WTC11 (cell line): ENCODE measurements around the gene ZNF326. TPM values are rescaled to one million over a fixed set of nuclear protein-coding genes. Genes with fewer than 3 reads are reported as not detected.

ENCODE experiments used
- ATAC-seq: fragments of 200-7000 bp; cut with Tn5 transposase; 2 replicates; pipeline ENCODE4 v1.10.0; 2021; ENCODE audit warnings: mild to moderate bottlenecking, moderate library complexity
- CTCF ChIA-PET: fragments of 300-600 bp; sonication (Branson Sonifier 250); formaldehyde crosslinking; loops from one replicate; lab custom pipeline; 2021; ENCODE audit warnings: antibody characterized with exemption; lab: Charles Lee
- POLR2A ChIA-PET: fragments of 350-600 bp; sonication (Branson Sonifier 250); formaldehyde crosslinking; loops from one replicate; lab custom pipeline; 2021; ENCODE audit warnings: antibody characterized with exemption; lab: Charles Lee
- DNase-seq: peaks from one replicate; pipeline ENCODE4 v3.0.0; 2021; ENCODE audit warnings: low spot score
- H3K27ac Mint-ChIP-seq: 2 replicates; pipeline ENCODE4 v1.8.0; 2021; ENCODE audit warnings: mixed read lengths
- H3K27me3 Mint-ChIP-seq: 2 replicates; pipeline ENCODE4 v1.8.0; 2021; ENCODE audit warnings: low read depth, mild to moderate bottlenecking, moderate library complexity, mixed read lengths
- H3K36me3 Mint-ChIP-seq: 2 replicates; pipeline ENCODE4 v1.8.0; 2021; ENCODE audit warnings: mixed read lengths
- H3K4me1 Mint-ChIP-seq: 2 replicates; pipeline ENCODE4 v1.8.0; 2022; ENCODE audit warnings: mixed read lengths
- H3K4me3 Mint-ChIP-seq: 2 replicates; pipeline ENCODE4 v1.8.0; 2021; ENCODE audit warnings: mild to moderate bottlenecking, moderate library complexity, mixed read lengths
- H3K9me3 Mint-ChIP-seq: 2 replicates; pipeline ENCODE4 v1.8.0; 2021; ENCODE audit warnings: mixed read lengths
- HMGA2 ChIP-seq: fragments of 250-450 bp; sonication (Bioruptor Pico); IDR thresholded peaks from 2 replicates; pipeline ENCODE4 v1.4.0; 2021; ENCODE audit warnings: mild to moderate bottlenecking, moderate library complexity
- MXD4 ChIP-seq: fragments of 250-450 bp; sonication (Bioruptor Pico); IDR thresholded peaks from 2 replicates; pipeline ENCODE4 v1.8.0; 2021; ENCODE audit warnings: mild to moderate bottlenecking, moderate library complexity, borderline replicate concordance
- PRRX2 ChIP-seq: fragments of 250-450 bp; sonication (Bioruptor Pico); IDR thresholded peaks from 2 replicates; pipeline ENCODE4 v1.8.0; 2021; ENCODE audit warnings: mild to moderate bottlenecking
- SMAD3 ChIP-seq: sonication (generic); formaldehyde crosslinking; IDR thresholded peaks from 2 replicates; pipeline ENCODE4 v1.8.0; 2022; ENCODE audit warnings: missing genetic modification reagents, mild to moderate bottlenecking, borderline replicate concordance
- SMAD4 ChIP-seq: sonication (generic); formaldehyde crosslinking; IDR thresholded peaks from 2 replicates; pipeline ENCODE4 v1.8.0; 2022; ENCODE audit warnings: mild to moderate bottlenecking, missing genetic modification reagents
- TEAD1 ChIP-seq: sonication (generic); formaldehyde crosslinking; IDR thresholded peaks from 2 replicates; pipeline ENCODE4 v1.8.0; 2022; ENCODE audit warnings: mild to moderate bottlenecking, missing genetic modification reagents
- ZNF121 ChIP-seq: sonication (generic); formaldehyde crosslinking; IDR thresholded peaks from 2 replicates; pipeline ENCODE4 v1.8.0; 2023; ENCODE audit warnings: missing genetic modification reagents
- ZNF232 ChIP-seq: sonication (generic); formaldehyde crosslinking; IDR thresholded peaks from 2 replicates; pipeline ENCODE4 v1.8.0; 2022; ENCODE audit warnings: mild to moderate bottlenecking, missing genetic modification reagents
- ZNF396 ChIP-seq: fragments of 250-450 bp; sonication (Bioruptor Pico); IDR thresholded peaks from 2 replicates; pipeline ENCODE4 v1.8.0; 2021; ENCODE audit warnings: mild to moderate bottlenecking, moderate library complexity, borderline replicate concordance
- total RNA-seq: library from RNA; stranded (reverse); gene quantifications from 3 replicates; pipeline ENCODE4 v1.2.3, GENCODE V29; 2021
- TF ChIP-seq, protein P1 (sequence below): sonication (generic); formaldehyde crosslinking; IDR thresholded peaks from 2 replicates; pipeline ENCODE4 v1.8.1; 2022; ENCODE audit warnings: low read depth, mild to moderate bottlenecking, moderate library complexity, missing genetic modification reagents, borderline replicate concordance
- TF ChIP-seq, protein P2 (sequence below): sonication (generic); formaldehyde crosslinking; IDR thresholded peaks from 2 replicates; pipeline ENCODE4 v1.8.1; 2022; ENCODE audit warnings: mild to moderate bottlenecking, missing genetic modification reagents, moderate library complexity, borderline replicate concordance

Gene ZNF326
- total RNA-seq, 1 experiment from 2014 or later: 32.7 TPM

DNA sequence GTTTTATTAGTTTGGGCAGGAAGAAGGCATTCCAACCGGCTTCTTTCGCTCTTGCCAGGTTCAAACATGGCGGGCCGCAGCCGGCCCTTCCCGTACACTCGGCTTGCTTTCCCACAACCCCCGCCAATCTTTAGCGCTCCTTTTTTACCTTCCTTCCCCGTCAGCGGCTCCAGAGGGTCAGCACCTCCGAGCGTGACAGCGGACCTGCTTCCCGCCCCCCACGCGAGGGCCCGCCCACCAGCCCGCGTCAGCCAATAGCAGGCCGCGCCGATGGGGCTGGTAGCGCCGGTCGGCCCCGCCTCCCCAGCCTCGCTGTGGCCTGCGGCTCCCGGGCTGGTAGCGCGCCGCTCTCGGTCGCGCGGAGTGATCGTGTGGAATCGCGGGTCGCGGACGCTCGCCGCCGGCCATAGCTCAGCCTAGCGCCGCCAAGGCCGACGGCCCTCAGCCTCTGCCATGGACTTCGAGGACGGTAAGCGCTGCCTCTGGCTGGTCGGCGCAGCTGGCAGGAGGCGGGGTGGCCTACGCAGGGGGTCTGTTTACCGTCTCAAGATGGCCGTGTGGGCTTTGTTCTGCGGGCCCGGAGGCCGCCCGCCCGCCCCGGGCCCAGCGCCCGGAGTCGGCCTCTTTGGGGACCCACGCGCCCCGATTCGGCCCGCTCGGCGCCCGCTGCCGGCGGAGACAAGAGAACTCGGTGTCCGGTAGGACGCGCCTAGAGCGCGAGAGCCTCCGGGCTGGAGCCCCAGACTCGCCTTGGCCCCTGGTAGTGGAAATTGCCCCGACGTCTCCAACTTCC lies at the start of gene ZNF326 (continued):
- TF ChIP-seq SMAD3: no peak; the same call in 1 of the 2 replicates
- TF ChIP-seq, protein P1, sequence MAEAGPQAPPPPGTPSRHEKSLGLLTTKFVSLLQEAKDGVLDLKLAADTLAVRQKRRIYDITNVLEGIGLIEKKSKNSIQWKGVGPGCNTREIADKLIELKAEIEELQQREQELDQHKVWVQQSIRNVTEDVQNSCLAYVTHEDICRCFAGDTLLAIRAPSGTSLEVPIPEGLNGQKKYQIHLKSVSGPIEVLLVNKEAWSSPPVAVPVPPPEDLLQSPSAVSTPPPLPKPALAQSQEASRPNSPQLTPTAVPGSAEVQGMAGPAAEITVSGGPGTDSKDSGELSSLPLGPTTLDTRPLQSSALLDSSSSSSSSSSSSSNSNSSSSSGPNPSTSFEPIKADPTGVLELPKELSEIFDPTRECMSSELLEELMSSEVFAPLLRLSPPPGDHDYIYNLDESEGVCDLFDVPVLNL (CRISPR knock-in tag): peak; percentile 79
- TF ChIP-seq, all 79 proteins: peak for 32

DNA sequence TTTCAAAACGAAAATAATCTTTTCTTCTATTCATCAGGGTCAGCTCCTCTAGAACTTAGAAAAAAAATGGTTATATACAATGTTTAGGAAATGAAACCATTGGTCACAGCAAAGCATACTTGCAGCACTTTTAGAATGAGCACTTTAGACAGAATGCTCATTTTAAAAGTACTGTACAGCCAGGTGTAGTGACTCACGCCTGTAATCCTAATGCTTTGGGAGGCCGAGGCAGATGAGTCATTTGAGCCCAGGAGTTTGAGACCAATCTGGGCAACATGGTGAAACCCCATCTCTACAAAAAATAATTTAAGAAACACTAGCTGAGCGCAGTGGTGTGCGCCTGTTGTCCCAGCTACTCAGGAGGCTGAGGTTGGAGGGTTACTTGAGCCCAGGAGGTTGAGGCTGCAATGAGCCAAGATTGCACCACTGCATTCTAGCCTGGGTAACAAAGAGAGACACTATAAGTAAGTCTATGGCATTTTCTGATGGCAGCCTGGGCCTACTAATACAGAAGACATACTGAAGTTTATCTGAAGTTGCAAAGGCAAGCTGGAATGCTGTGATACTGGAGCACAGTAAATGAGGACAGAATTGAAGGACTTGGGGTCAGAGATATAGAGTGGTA lies 48.9 kb upstream of the ZNF326 start:
- no peak for TF ChIP-seq SMAD4
- H3K27ac Mint-ChIP-seq: no peak overlapping the region
- ATAC-seq: no peak
- H3K27me3 Mint-ChIP-seq: peaks cover 5% of the 10 kb centered on the region
- no peaks in the 10 kb centered on the region for H3K36me3 Mint-ChIP-seq
- H3K4me1 Mint-ChIP-seq: peaks cover 31% of the 10 kb centered on the region
- no peaks in the 10 kb centered on the region for H3K9me3 Mint-ChIP-seq
- CTCF ChIA-PET: no interaction called here
- POLR2A ChIA-PET: no interaction called here
- DNase-seq: no peak
- no peak overlapping the region for H3K4me3 Mint-ChIP-seq

DNA sequence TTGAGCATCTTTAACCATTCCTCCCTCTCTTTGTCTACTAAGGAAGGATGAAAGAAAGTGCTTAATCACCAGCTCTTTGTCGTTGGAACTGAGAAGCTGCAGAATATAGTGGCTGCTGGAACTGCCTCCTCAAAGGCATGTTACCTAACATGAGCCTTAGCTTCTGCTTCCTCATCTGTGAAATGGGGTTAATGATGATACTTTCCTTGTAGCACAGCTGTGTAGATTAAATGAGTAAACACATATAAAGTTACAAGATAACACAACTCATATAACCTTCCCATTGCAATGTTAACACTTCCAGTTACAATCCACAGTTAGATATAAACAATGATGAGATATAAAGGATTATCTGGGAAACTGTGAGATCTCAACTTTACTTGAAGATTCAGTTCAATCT lies 48.4 kb upstream of the ZNF326 start:
- ATAC-seq: no peak
- ChIA-PET POLR2A (no interaction called here), CTCF (no interaction called here)
- DNase-seq: no peak
- Mint-ChIP-seq H3K36me3 (no peaks in the 10 kb centered on the region), H3K4me1 (peaks cover 33% of the 10 kb centered on the region), H3K4me3 (no peak overlapping the region), H3K27ac (no peak overlapping the region), H3K9me3 (no peaks in the 10 kb centered on the region), H3K27me3 (peaks cover 5% of the 10 kb centered on the region)
- TF ChIP-seq MXD4 (CRISPR knock-in tag) (no peak), TEAD1 (CRISPR knock-in tag) (no peak), ZNF232 (CRISPR knock-in tag) (no peak), PRRX2 (CRISPR knock-in tag) (no peak), ZNF396 (CRISPR knock-in tag) (no peak)
- TF ChIP-seq, protein P2, sequence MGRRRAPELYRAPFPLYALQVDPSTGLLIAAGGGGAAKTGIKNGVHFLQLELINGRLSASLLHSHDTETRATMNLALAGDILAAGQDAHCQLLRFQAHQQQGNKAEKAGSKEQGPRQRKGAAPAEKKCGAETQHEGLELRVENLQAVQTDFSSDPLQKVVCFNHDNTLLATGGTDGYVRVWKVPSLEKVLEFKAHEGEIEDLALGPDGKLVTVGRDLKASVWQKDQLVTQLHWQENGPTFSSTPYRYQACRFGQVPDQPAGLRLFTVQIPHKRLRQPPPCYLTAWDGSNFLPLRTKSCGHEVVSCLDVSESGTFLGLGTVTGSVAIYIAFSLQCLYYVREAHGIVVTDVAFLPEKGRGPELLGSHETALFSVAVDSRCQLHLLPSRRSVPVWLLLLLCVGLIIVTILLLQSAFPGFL (CRISPR knock-in tag): no peak

DNA sequence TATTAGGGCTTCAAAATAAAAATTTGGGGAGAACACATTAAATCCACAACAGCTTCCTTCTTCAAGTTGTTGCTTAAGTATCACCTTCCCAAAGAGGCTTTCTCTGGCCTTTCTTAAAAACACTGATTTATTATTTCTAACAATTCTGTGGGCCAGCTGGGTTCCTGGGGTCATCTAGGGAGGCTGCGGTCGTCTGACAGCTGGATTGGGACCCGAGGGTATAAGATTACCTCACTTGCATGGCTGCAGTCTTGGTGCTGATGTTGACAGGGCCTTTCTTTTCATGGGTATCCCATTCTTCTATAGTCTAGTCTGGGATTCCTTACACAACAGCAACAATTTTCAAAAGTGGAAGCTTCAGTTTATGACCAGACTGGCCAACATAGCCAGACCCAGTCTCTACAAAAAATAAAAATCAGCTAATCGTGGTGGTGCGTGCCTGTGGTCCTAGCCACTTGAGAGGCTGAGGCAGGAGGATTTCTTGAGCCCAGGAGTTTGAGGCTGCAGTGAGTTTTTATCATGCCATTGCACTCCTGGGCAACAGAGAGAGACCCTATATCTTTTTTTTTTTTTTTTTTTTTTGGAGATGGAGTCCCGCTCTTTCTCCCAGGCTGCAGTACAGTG lies 46.1 kb upstream of the ZNF326 start:
- H3K27ac Mint-ChIP-seq: no peak overlapping the region
- peaks cover 5% of the 10 kb centered on the region for H3K27me3 Mint-ChIP-seq
- ATAC-seq (no peak), DNase-seq (no peak)
- H3K36me3 Mint-ChIP-seq: no peaks in the 10 kb centered on the region
- TF ChIP-seq ZNF121 (CRISPR knock-in tag) (peak; percentile 70), ZNF396 (CRISPR knock-in tag) (no peak), HMGA2 (no peak)
- TF ChIP-seq, protein P2 (CRISPR knock-in tag): no peak
- CTCF ChIA-PET: interaction anchor here (1.1 to 1.4 kb wide), 2 partner anchors 144 to 168 kb away, joined by 3 to 5 read pairs; no protein-coding TSS in a partner anchor
- POLR2A ChIA-PET: interaction anchor here (0.5 to 0.7 kb wide), 3 partner anchors 68 to 356 kb away, joined by 3 to 7 read pairs (median 3); no protein-coding TSS in a partner anchor
- H3K4me1 Mint-ChIP-seq: peaks cover 36% of the 10 kb centered on the region
- H3K4me3 Mint-ChIP-seq: no peak overlapping the region
- no peaks in the 10 kb centered on the region for H3K9me3 Mint-ChIP-seq
